AG04450 (cell line): ENCODE data around the gene SLC25A42. TPM values are rescaled to one million over a fixed set of nuclear protein-coding genes. Genes with fewer than 3 reads are reported as not detected.

Source experiments
- CTCF ChIA-PET: fragments of 300-600, 350-600 bp; formaldehyde crosslinking; extraction: SDS; loops from one replicate; lab custom pipeline; 2022; ENCODE audit warnings: antibody characterized with exemption, inconsistent platforms; lab: Charles Lee
- POLR2A ChIA-PET: fragments of 350-600 bp; formaldehyde crosslinking; extraction: SDS; loops from one replicate; lab custom pipeline; 2021; ENCODE audit warnings: antibody characterized with exemption, inconsistent platforms; lab: Yijun Ruan, JAX
- DNase-seq: peaks from one replicate; pipeline ENCODE4 v3.0.0-alpha.2; 2011; ENCODE audit warnings: low read depth, low spot score
- H3K27ac ChIP-seq: one replicate; pipeline ENCODE4 v1.5.1; 2012; ENCODE audit warnings: low read depth, low read length, control low read depth
- H3K27me3 ChIP-seq: one replicate; pipeline ENCODE4 v1.6.0; 2012; ENCODE audit warnings: low read length; ENCODE audit not compliant: control insufficient read depth, insufficient read depth
- H3K4me3 ChIP-seq: 2 replicates; pipeline ENCODE4 v1.5.1; 2011; ENCODE audit warnings: mild to moderate bottlenecking, low read depth, low read length, control low read depth
- H3K9me3 ChIP-seq: 2 replicates; pipeline ENCODE4 v1.5.1; 2012; ENCODE audit warnings: low read length; ENCODE audit not compliant: control insufficient read depth, insufficient read depth
- polyA plus RNA-seq: library from polyadenylated mRNA; depleted of rRNA; stranded (reverse); fragments of >200 nt; gene quantifications from 2 replicates; pipeline ENCODE4 v1.2.3, GENCODE V29; 2011; rRNA removed
- TF ChIP-seq, protein P1 (sequence below): IDR thresholded peaks from 2 replicates; pipeline ENCODE4 v1.5.1; 2011; ENCODE audit warnings: low read depth, low read length, control low read depth, inconsistent platforms

The SLC25A42 gene
- polyA plus RNA-seq, 1 experiment = 3.7 TPM

DNA sequence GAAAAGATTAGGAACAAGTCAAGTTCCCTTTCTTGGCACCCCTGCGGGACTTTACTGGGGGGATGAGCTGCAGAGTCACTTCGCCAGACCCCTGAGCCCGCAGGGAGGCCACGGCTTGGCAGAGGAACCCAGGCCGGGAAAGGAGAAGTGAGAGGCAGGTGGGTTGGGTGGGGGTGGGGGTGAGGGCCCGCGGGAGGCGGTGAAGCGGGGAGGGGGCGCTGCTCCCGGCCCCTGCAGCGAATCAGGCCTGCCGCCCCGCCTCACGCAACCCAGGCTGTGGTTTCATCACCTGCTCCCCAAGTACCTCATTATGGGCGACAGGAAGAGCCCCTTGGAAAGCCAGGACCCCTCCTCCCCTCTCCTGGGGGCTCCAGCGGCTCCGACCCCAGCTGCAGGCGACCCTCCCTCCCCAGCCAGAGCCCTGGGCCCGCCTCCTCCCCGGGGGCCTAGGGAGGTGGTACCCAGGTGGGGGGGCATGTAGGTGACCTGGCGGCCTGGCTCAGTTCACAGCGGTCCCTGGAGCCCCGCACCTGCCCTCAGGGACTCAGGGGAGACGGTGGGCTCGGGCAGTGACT is 96.8 kb downstream of the SLC25A42 start:
- ChIA-PET POLR2A (interaction anchor here (0.7 kb wide), 1 partner anchor 31 kb away, joined by 5 read pairs; the partner anchor contains the start of genes BORCS8 and RFXANK), CTCF (interaction anchor here (7.1 kb wide), 1 partner anchor 14 kb away, joined by 56 read pairs; no protein-coding TSS in a partner anchor)
- Histone ChIP-seq H3K4me3 (no peak overlapping the region), H3K9me3 (peaks cover 7% of the 10 kb centered on the region), H3K27me3 (no peaks in the 10 kb centered on the region), H3K27ac (no peak overlapping the region)
- TF ChIP-seq, protein P1, sequence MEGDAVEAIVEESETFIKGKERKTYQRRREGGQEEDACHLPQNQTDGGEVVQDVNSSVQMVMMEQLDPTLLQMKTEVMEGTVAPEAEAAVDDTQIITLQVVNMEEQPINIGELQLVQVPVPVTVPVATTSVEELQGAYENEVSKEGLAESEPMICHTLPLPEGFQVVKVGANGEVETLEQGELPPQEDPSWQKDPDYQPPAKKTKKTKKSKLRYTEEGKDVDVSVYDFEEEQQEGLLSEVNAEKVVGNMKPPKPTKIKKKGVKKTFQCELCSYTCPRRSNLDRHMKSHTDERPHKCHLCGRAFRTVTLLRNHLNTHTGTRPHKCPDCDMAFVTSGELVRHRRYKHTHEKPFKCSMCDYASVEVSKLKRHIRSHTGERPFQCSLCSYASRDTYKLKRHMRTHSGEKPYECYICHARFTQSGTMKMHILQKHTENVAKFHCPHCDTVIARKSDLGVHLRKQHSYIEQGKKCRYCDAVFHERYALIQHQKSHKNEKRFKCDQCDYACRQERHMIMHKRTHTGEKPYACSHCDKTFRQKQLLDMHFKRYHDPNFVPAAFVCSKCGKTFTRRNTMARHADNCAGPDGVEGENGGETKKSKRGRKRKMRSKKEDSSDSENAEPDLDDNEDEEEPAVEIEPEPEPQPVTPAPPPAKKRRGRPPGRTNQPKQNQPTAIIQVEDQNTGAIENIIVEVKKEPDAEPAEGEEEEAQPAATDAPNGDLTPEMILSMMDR = no peak
- DNase-seq = no peak

DNA sequence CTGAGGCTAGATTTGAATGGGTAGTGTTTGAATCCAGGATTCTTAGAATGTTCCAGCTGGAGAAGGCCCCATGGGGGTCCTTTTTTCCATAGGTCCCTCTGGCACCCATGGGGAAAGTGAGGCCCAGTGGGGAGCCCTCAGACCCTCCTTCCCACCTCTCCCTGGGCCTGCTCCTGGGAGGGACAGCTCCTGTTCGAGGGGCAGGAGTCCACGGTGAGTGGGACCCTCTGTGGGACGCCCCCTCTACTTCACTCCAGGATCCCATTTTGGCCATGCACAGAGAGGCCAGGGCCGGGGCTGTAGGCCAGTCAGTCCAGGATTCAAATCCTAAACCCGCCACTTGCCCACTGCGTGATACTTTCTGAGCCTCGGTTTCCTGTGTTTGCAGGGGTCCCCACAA is 98.7 kb downstream of the SLC25A42 start:
- Histone ChIP-seq H3K27ac (no peak overlapping the region), H3K4me3 (no peak overlapping the region), H3K9me3 (no peaks in the 10 kb centered on the region), H3K27me3 (no peaks in the 10 kb centered on the region)
- no peak for DNase-seq
- TF ChIP-seq, protein P1 = no peak
- ChIA-PET POLR2A (no interaction called here), CTCF (no interaction called here)

Other genes starting within 250 kb of the SLC25A42 start
- 28.2 and 33.2 TPM in 2 replicates for gene UPF1, start 232.0 kb upstream of the SLC25A42 start, polyA plus RNA-seq
- 1.8 and 2.0 TPM in 2 replicates for gene CERS1, start 167.8 kb upstream of the SLC25A42 start, polyA plus RNA-seq
- 170 and 217 TPM in 2 replicates for gene COPE, start 144.6 kb upstream of the SLC25A42 start, polyA plus RNA-seq
- 30.7 and 40.9 TPM in 2 replicates for gene DDX49, start 144.3 kb upstream of the SLC25A42 start, polyA plus RNA-seq
- 29.0 and 45.3 TPM in 2 replicates for gene HOMER3, start 122.8 kb upstream of the SLC25A42 start, polyA plus RNA-seq
- gene SUGP2, start 30.5 kb upstream of the SLC25A42 start, polyA plus RNA-seq = 39.2 and 44.2 TPM in 2 replicates
- 18.9 and 26.4 TPM in 2 replicates for gene ARMC6, start 30.4 kb upstream of the SLC25A42 start, polyA plus RNA-seq
- gene TMEM161A, start 74.5 kb downstream of the SLC25A42 start, polyA plus RNA-seq = 16.0 and 21.7 TPM in 2 replicates
- gene MEF2B, start 106.3 kb downstream of the SLC25A42 start, polyA plus RNA-seq = 0.38 and 0.74 TPM in 2 replicates
- 16.6 and 18.5 TPM in 2 replicates for gene BORCS8, start 128.2 kb downstream of the SLC25A42 start, polyA plus RNA-seq
- gene RFXANK, start 128.3 kb downstream of the SLC25A42 start, polyA plus RNA-seq = 53.3 and 79.9 TPM in 2 replicates
- 3.8 and 4.1 TPM in 2 replicates for gene NR2C2AP, start 139.4 kb downstream of the SLC25A42 start, polyA plus RNA-seq
- gene NCAN, start 148.0 kb downstream of the SLC25A42 start, polyA plus RNA-seq = not detected in 2 replicates
- gene TM6SF2, start 209.3 kb downstream of the SLC25A42 start, polyA plus RNA-seq = 0.86 and 1.0 TPM in 2 replicates